DOHH2 (cell line): Measurements from ENCODE around the gene TOX4.

Source experiments
- H3F3A ChIP-seq: fragments of 200-600 bp; sonication (generic), shearing (Covaris generic); 2 replicates; pipeline ENCODE4 v1.6.0; 2016; ENCODE audit warnings: antibody characterized with exemption, mild to moderate bottlenecking; ENCODE audit not compliant: control insufficient read depth, insufficient read depth
- H3K27ac ChIP-seq: fragments of 200-600 bp; sonication (generic); 2 replicates; pipeline ENCODE4 v1.5.1; 2014; ENCODE audit warnings: low read depth, mild to moderate bottlenecking, low read length, moderate library complexity
- H3K27me3 ChIP-seq: fragments of 200-600 bp; sonication (generic); 2 replicates; pipeline ENCODE4 v1.6.1; 2014; ENCODE audit warnings: mild to moderate bottlenecking, low read length, mixed read lengths; ENCODE audit not compliant: control insufficient read depth
- H3K36me3 ChIP-seq: fragments of 200-600 bp; sonication (generic); 2 replicates; pipeline ENCODE4 v1.6.1; 2014; ENCODE audit warnings: mild to moderate bottlenecking, low read length, moderate library complexity, mixed read lengths; ENCODE audit not compliant: control insufficient read depth
- H3K4me1 ChIP-seq: fragments of 200-600 bp; sonication (generic); 2 replicates; pipeline ENCODE4 v1.6.1; 2014; ENCODE audit warnings: mild to moderate bottlenecking, low read length, mixed read lengths; ENCODE audit not compliant: control insufficient read depth
- H3K4me2 ChIP-seq: fragments of 200-600 bp; sonication (generic); 2 replicates; pipeline ENCODE4 v1.6.0; 2014; ENCODE audit warnings: mild to moderate bottlenecking, low read length, moderate library complexity
- H3K4me3 ChIP-seq: fragments of 200-600 bp; sonication (generic); 2 replicates; pipeline ENCODE4 v1.5.1; 2014; ENCODE audit warnings: mild to moderate bottlenecking, low read length, mixed read lengths
- H3K79me2 ChIP-seq: fragments of 200-600 bp; sonication (generic); 2 replicates; pipeline ENCODE4 v1.6.1; 2014; ENCODE audit warnings: mild to moderate bottlenecking, low read length, mixed read lengths; ENCODE audit not compliant: control insufficient read depth
- H3K9me2 ChIP-seq: fragments of 200-600 bp; sonication (generic); replicated peaks from 2 replicates; pipeline ENCODE4 v1.6.1; 2014; ENCODE audit warnings: mild to moderate bottlenecking, low read length, mixed read lengths; ENCODE audit not compliant: control insufficient read depth
- H3K9me3 ChIP-seq: fragments of 200-600 bp; sonication (generic); 2 replicates; pipeline ENCODE4 v1.6.1; 2014; ENCODE audit warnings: antibody characterized with exemption, low read length, mixed read lengths; ENCODE audit not compliant: control insufficient read depth, insufficient read depth
- H4K20me1 ChIP-seq: fragments of 200-600 bp; sonication (generic); 2 replicates; pipeline ENCODE4 v1.6.0; 2014; ENCODE audit warnings: low read depth, mild to moderate bottlenecking, antibody characterized with exemption, low read length, moderate library complexity; ENCODE audit not compliant: control insufficient read depth, insufficient read depth
- EZH2phosphoT487 ChIP-seq: fragments of 200-600 bp; sonication (generic); IDR thresholded peaks from 2 replicates; pipeline ENCODE4 v1.6.1; 2017; ENCODE audit warnings: borderline replicate concordance, mild to moderate bottlenecking, antibody characterized with exemption, low read length, moderate library complexity, mixed read lengths
- TF ChIP-seq, protein P1 (sequence below): fragments of 200-600 bp; sonication (generic); IDR thresholded peaks from one replicate; pipeline ENCODE4 v1.5.1; 2014; ENCODE audit warnings: antibody characterized with exemption, mild to moderate bottlenecking, low read depth, low read length; ENCODE audit not compliant: poor library complexity, severe bottlenecking

TOX4 gene

GRCh38 chr14:21476925-21477681 is at the start of gene TOX4, which contains the start of gene RAB2B:
TSS of gene TOX4 (plus strand) at chr14:21477195. CDS start at chr14:21477279, 84 bp downstream.
TSS of gene RAB2B (minus strand) at chr14:21476959. CDS start at chr14:21476872, 87 bp downstream.
- TF ChIP-seq, protein P1, sequence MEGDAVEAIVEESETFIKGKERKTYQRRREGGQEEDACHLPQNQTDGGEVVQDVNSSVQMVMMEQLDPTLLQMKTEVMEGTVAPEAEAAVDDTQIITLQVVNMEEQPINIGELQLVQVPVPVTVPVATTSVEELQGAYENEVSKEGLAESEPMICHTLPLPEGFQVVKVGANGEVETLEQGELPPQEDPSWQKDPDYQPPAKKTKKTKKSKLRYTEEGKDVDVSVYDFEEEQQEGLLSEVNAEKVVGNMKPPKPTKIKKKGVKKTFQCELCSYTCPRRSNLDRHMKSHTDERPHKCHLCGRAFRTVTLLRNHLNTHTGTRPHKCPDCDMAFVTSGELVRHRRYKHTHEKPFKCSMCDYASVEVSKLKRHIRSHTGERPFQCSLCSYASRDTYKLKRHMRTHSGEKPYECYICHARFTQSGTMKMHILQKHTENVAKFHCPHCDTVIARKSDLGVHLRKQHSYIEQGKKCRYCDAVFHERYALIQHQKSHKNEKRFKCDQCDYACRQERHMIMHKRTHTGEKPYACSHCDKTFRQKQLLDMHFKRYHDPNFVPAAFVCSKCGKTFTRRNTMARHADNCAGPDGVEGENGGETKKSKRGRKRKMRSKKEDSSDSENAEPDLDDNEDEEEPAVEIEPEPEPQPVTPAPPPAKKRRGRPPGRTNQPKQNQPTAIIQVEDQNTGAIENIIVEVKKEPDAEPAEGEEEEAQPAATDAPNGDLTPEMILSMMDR, result peak; percentile 90
- TF ChIP-seq EZH2phosphoT487, result no peak
- Histone ChIP-seq H3K4me1 (peaks cover 15% of the 10 kb centered on the region), H3K9me3 (no peaks in the 10 kb centered on the region), H3K36me3 (peaks cover 22% of the 10 kb centered on the region), H3K79me2 (peaks cover 47% of the 10 kb centered on the region), H3K4me3 (peak within 1 kb of the TSS; percentile 97), H3F3A (peaks cover 3% of the 10 kb centered on the region; the same call in 1 of the 2 replicates), H3K4me2 (peak within 1 kb of the TSS; percentile 80), H4K20me1 (no peaks in the 10 kb centered on the region), H3K27me3 (no peaks in the 10 kb centered on the region), H3K27ac (peak within 1 kb of the TSS; percentile 63), H3K9me2 (no peaks in the 10 kb centered on the region)

- Histone ChIP-seq H3K9me2 (no peaks in the 10 kb centered on the region), H3K36me3 (peaks cover 87% of the 10 kb centered on the region), H3K4me2 (no peak overlapping the region), H3F3A (no peaks in the 10 kb centered on the region), H3K4me3 (no peak overlapping the region), H3K4me1 (no peaks in the 10 kb centered on the region), H3K9me3 (no peaks in the 10 kb centered on the region), H4K20me1 (no peaks in the 10 kb centered on the region), H3K79me2 (peaks cover 45% of the 10 kb centered on the region), H3K27me3 (no peaks in the 10 kb centered on the region), H3K27ac (no peak overlapping the region)
- TF ChIP-seq, protein P1, result no peak
- TF ChIP-seq EZH2phosphoT487, result no peak
These were observed 48.1 kb upstream of the TOX4 start for GRCh38 chr14:21428930-21429329.

- Histone ChIP-seq H3K27ac (no peak overlapping the region), H3K9me3 (no peaks in the 10 kb centered on the region), H3K9me2 (no peaks in the 10 kb centered on the region), H3K27me3 (no peaks in the 10 kb centered on the region), H3K79me2 (peaks cover 67% of the 10 kb centered on the region), H3K4me1 (peaks cover 12% of the 10 kb centered on the region), H3F3A (no peaks in the 10 kb centered on the region), H3K4me2 (no peak overlapping the region), H3K36me3 (peaks cover 83% of the 10 kb centered on the region), H4K20me1 (peaks cover 6% of the 10 kb centered on the region; the same call in 1 of the 2 replicates), H3K4me3 (no peak overlapping the region)
- TF ChIP-seq EZH2phosphoT487, result no peak
- TF ChIP-seq, protein P1, result no peak
These were observed 45.9 kb upstream of the TOX4 start for GRCh38 chr14:21431126-21431525.
